NCI-H1092 treated with DMSO at 0.1 percent for 48 hours (cell line): ENCODE results near the gene XPNPEP1.
A peak's percentile ranks its signal among the peaks of the same experiment; 100 is the strongest.

Source experiments
- DNase-seq: peaks from one replicate; lab custom pipeline; 2025; lab: John Stamatoyannopoulos, UW

Gene XPNPEP1

GRCh38 chr10:109893386-109893785, 29.9 kb downstream of the XPNPEP1 start:
- no peak for DNase-seq

- DNase-seq, result no peak
These were observed 30.4 kb downstream of the XPNPEP1 start for GRCh38 chr10:109892931-109893330.

GRCh38 chr10:109892117-109892516, 31.2 kb downstream of the XPNPEP1 start:
- no peak for DNase-seq

GRCh38 chr10:109891105-109891504, 32.2 kb downstream of the XPNPEP1 start:
- no peak for DNase-seq

- no peak for DNase-seq
These were observed 33.4 kb downstream of the XPNPEP1 start for GRCh38 chr10:109889867-109890266.

- DNase-seq, result no peak
These were observed 35.5 kb downstream of the XPNPEP1 start for GRCh38 chr10:109887776-109888175.

- DNase-seq, result no peak
These were observed 36.1 kb downstream of the XPNPEP1 start for GRCh38 chr10:109887243-109887642.

- no peak for DNase-seq
These were observed 36.5 kb downstream of the XPNPEP1 start for GRCh38 chr10:109886781-109887140.

GRCh38 chr10:109886037-109886780, 37.1 kb downstream of the XPNPEP1 start:
- no peak for DNase-seq

- DNase-seq, result peak; percentile 49
These were observed 39.2 kb downstream of the XPNPEP1 start for GRCh38 chr10:109883859-109884771.

- DNase-seq, result no peak
These were observed 40.9 kb downstream of the XPNPEP1 start for GRCh38 chr10:109882251-109883057.

- no peak for DNase-seq
These were observed 41.6 kb downstream of the XPNPEP1 start for GRCh38 chr10:109881769-109882057.

GRCh38 chr10:109880886-109881768, 42.2 kb downstream of the XPNPEP1 start:
- DNase-seq, result no peak

GRCh38 chr10:109877546-109877945, 45.8 kb downstream of the XPNPEP1 start:
- no peak for DNase-seq

GRCh38 chr10:109875828-109876821, 47.2 kb downstream of the XPNPEP1 start:
- no peak for DNase-seq

- DNase-seq, result no peak
These were observed 48.2 kb downstream of the XPNPEP1 start for GRCh38 chr10:109875151-109875568.

- DNase-seq, result no peak
These were observed 51.8 kb downstream of the XPNPEP1 start for GRCh38 chr10:109871476-109871875.

GRCh38 chr10:109866995-109867635, 56.2 kb downstream of the XPNPEP1 start:
- no peak for DNase-seq

- no peak for DNase-seq
These were observed 56.9 kb downstream of the XPNPEP1 start for GRCh38 chr10:109866168-109866994.
